Measurements from ENCODE around the gene APOBEC3C. TPM values are rescaled to one million over a fixed set of nuclear protein-coding genes. Genes with fewer than 3 reads are reported as not detected.
"Not testable (repeated sequence)": the region's sequence is repeated elsewhere in the genome, so short reads cannot be mapped to it uniquely, and the experiment has no call there.

Gene APOBEC3C
- total RNA-seq, 1 experiment from 2014 or later, result 12.7 TPM

DNA sequence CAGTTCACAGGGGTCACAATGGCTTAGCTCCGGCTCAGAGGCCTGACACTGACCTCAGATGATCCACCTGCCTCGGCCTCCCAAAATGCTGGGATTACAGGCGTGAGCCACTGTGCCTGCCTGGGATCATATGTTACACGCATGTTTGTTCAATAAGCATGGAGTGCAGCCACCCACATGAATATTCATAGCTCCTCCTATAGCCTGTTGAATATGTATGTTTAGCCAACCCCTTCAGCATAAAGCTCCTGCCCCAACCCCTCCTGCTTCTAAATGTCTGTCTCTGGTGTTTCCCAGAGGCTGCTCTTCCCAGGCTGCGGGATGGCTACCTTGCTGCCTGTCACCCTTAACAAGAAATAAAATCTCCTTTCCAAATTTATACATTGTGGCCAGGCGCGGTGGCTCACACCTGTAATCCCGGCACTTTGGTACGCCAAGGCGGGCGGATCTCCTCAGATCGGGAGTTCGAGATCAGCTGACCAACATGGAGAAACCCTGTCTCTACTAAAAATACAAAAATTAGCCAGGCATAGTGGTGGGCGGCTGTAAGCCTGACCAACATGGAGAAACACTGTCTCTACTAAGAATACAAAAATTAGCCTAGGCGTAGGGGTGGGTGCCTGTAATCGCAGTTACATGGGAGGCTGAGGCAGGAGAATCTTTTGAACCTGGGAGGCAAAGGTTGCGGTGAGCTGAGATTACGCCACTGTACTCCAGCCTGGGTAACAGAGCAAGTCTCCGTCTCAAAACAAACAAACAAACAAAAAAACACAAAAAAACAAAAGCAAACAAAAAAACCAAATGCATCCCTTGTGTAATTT, 25.5 kb downstream of the APOBEC3C start:
- in situ Hi-C loops (cut with HindIII; ENCODE audit: low pct_unique_long_range_greater_than_20kb, low sequenced_read_pairs), result no loop called here
- H3K4me3 ChIP-seq (ENCODE audit: low read depth in 2 of 2, low read length in 2 of 2), result peak overlapping the region; percentile 41 to 63; a peak in 3 of 4 replicates
- DNase-seq (ENCODE audit: low read depth, low spot score), result no peak
- ChIA-PET CTCF (no interaction called here), POLR2A (no interaction called here)
- no peaks in the 10 kb centered on the region for H3K9me3 ChIP-seq (ENCODE audit: control insufficient read depth, insufficient read depth, low read depth, low read length)
- TF ChIP-seq SIN3A (IDR thresholded peaks at IDR 0.05; ENCODE audit: borderline replicate concordance, insufficient read depth, low read depth, low read length), result no peak
- TF ChIP-seq, protein P1, sequence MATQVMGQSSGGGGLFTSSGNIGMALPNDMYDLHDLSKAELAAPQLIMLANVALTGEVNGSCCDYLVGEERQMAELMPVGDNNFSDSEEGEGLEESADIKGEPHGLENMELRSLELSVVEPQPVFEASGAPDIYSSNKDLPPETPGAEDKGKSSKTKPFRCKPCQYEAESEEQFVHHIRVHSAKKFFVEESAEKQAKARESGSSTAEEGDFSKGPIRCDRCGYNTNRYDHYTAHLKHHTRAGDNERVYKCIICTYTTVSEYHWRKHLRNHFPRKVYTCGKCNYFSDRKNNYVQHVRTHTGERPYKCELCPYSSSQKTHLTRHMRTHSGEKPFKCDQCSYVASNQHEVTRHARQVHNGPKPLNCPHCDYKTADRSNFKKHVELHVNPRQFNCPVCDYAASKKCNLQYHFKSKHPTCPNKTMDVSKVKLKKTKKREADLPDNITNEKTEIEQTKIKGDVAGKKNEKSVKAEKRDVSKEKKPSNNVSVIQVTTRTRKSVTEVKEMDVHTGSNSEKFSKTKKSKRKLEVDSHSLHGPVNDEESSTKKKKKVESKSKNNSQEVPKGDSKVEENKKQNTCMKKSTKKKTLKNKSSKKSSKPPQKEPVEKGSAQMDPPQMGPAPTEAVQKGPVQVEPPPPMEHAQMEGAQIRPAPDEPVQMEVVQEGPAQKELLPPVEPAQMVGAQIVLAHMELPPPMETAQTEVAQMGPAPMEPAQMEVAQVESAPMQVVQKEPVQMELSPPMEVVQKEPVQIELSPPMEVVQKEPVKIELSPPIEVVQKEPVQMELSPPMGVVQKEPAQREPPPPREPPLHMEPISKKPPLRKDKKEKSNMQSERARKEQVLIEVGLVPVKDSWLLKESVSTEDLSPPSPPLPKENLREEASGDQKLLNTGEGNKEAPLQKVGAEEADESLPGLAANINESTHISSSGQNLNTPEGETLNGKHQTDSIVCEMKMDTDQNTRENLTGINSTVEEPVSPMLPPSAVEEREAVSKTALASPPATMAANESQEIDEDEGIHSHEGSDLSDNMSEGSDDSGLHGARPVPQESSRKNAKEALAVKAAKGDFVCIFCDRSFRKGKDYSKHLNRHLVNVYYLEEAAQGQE (IDR thresholded peaks at IDR 0.05; ENCODE audit: insufficient read depth in 1 of 2, low read depth in 2 of 2, low read length in 1 of 2), result no peak
- TF ChIP-seq, protein P2, sequence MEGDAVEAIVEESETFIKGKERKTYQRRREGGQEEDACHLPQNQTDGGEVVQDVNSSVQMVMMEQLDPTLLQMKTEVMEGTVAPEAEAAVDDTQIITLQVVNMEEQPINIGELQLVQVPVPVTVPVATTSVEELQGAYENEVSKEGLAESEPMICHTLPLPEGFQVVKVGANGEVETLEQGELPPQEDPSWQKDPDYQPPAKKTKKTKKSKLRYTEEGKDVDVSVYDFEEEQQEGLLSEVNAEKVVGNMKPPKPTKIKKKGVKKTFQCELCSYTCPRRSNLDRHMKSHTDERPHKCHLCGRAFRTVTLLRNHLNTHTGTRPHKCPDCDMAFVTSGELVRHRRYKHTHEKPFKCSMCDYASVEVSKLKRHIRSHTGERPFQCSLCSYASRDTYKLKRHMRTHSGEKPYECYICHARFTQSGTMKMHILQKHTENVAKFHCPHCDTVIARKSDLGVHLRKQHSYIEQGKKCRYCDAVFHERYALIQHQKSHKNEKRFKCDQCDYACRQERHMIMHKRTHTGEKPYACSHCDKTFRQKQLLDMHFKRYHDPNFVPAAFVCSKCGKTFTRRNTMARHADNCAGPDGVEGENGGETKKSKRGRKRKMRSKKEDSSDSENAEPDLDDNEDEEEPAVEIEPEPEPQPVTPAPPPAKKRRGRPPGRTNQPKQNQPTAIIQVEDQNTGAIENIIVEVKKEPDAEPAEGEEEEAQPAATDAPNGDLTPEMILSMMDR (IDR thresholded peaks at IDR 0.05), result no peak
- no peak for TF ChIP-seq POLR2AphosphoS5 (IDR thresholded peaks at IDR 0.05; ENCODE audit: low read depth, low read length)
- no peak for TF ChIP-seq TCF7L2 (IDR thresholded peaks at IDR 0.05; ENCODE audit: low read depth, low read length)
- no peak for ATAC-seq
- no peaks in the 10 kb centered on the region for H3K4me1 ChIP-seq (ENCODE audit: control insufficient read depth, insufficient read depth, low read length)
- no peaks in the 10 kb centered on the region for H3K27me3 ChIP-seq (ENCODE audit: control insufficient read depth, insufficient read depth, low read length)
- BruUV-seq (replicated peaks), result no TSS peak
- H3K27ac ChIP-seq (ENCODE audit: low read length), result no peak overlapping the region
- intact Hi-C loops (cut with micrococcal nuclease; ENCODE audit: unreplicated experiment), result no loop called here
- no peaks in the 10 kb centered on the region for H3K36me3 ChIP-seq (ENCODE audit: control insufficient read depth, insufficient read depth, low read length)

DNA sequence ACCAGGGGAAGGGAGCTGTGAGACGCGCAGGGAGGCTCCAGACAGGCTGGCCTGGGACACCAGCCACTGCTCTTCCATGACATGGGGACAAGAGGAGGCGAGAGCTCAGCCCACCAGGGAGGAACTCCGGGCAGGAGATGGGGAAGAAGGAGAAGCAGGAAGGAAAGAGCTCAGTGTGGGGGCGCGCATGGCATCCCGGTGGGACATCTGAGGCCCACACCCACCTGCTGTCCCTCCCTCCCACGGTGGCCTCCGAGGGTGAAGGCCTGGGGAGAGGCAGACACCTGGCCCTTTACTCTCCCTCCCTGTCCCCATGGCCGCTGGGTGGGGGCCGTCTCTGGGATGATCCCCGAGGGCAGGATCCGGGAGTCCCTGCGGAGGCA, 26.1 kb downstream of the APOBEC3C start:
- POLR2A ChIA-PET; H3K4me1 ChIP-seq (ENCODE audit: control insufficient read depth, insufficient read depth, low read length); in situ Hi-C loops (cut with HindIII; ENCODE audit: low pct_unique_long_range_greater_than_20kb, low sequenced_read_pairs); H3K27me3 ChIP-seq (ENCODE audit: control insufficient read depth, insufficient read depth, low read length); H3K27ac ChIP-seq (ENCODE audit: low read length); BruUV-seq (replicated peaks); DNase-seq (ENCODE audit: low read depth, low spot score); H3K36me3 ChIP-seq (ENCODE audit: control insufficient read depth, insufficient read depth, low read length); H3K9me3 ChIP-seq (ENCODE audit: control insufficient read depth, insufficient read depth, low read depth, low read length); CTCF ChIA-PET; intact Hi-C loops (cut with micrococcal nuclease; ENCODE audit: unreplicated experiment): not testable (repeated sequence)
- peak overlapping the region; percentile 41 to 63 for H3K4me3 ChIP-seq (ENCODE audit: low read depth in 2 of 2, low read length in 2 of 2)
- peak; percentile 47 for ATAC-seq

DNA sequence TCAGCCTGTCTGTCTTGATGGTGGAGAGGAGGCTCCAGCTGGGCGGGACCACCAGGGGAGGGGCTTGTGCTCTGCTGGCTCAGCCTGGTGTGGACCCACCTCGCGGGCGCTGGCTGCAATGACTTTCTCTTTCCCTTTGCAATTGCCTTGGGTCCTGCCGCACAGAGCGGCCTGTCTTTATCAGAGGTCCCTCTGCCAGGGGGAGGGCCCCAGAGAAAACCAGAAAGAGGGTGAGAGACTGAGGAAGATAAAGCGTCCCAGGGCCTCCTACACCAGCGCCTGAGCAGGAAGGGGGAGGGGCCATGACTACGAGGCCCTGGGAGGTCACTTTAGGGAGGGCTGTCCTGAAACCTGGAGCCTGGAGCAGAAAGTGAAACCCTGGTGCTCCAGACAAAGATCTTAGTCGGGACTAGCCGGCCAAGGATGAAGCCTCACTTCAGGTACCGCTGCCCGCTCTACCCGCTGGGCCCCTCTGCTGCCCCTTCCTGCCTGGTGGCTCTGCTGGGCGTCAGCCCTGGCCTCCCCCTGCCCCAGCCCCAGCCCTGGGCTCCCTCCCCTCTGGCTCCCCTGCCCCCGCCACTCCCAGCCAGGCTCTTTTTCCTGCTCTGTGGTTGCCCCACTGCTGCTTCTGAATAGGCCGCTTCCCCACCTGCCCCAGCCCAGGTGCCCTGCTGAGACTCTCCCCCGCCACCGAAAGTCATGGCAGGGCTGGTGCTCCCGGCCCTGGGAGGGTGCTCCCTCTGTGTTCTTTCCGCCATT, 26.7 kb downstream of the APOBEC3C start, which contains the start of gene APOBEC3F:
Gene APOBEC3F, plus strand, starts transcription at position 327 of the 759 bp plus-strand sequence. Its CDS starts 97 bp downstream, at position 424.
- H3K36me3 ChIP-seq (ENCODE audit: control insufficient read depth, insufficient read depth, low read length); H3K4me1 ChIP-seq (ENCODE audit: control insufficient read depth, insufficient read depth, low read length); BruUV-seq (replicated peaks); DNase-seq (ENCODE audit: low read depth, low spot score); H3K27me3 ChIP-seq (ENCODE audit: control insufficient read depth, insufficient read depth, low read length); intact Hi-C loops (cut with micrococcal nuclease; ENCODE audit: unreplicated experiment); POLR2A ChIA-PET; CTCF ChIA-PET; in situ Hi-C loops (cut with HindIII; ENCODE audit: low pct_unique_long_range_greater_than_20kb, low sequenced_read_pairs); H3K9me3 ChIP-seq (ENCODE audit: control insufficient read depth, insufficient read depth, low read depth, low read length): not testable (repeated sequence)
- Histone ChIP-seq H3K27ac (ENCODE audit: low read length) (peak within 1 kb of the TSS; percentile 63), H3K4me3 (ENCODE audit: low read depth in 2 of 2, low read length in 2 of 2) (peak within 1 kb of the TSS; percentile 41 to 63)
- peak; percentile 95 for ATAC-seq
